ENCODE results near the gene NFE2L2.

- no peak for TF ChIP-seq CTCF (IDR thresholded peaks at IDR 0.05)
- TF ChIP-seq POLR2A (IDR thresholded peaks at IDR 0.05), result no peak
These were observed 80.7 kb downstream of the NFE2L2 start for GRCh38 chr2:177183860-177184259.
